Brain microvascular endothelial cell (primary cell): ENCODE measurements around the gene RELL2.

Source experiments
- DNase-seq: peaks from one replicate; pipeline ENCODE4 v3.0.0-alpha.2; 2020
- H3K27ac ChIP-seq: fragments of 250-450 bp; sonication (Bioruptor Pico); 2 replicates; pipeline ENCODE4 v1.5.1; 2020; ENCODE audit warnings: mild to moderate bottlenecking, moderate library complexity
- H3K27me3 ChIP-seq: fragments of 250-450 bp; sonication (Bioruptor Pico); replicated peaks from 2 replicates; pipeline ENCODE4 v1.5.1; 2020; ENCODE audit warnings: mild to moderate bottlenecking
- H3K36me3 ChIP-seq: fragments of 250-450 bp; sonication (Bioruptor Pico); replicated peaks from 2 replicates; pipeline ENCODE4 v1.5.1; 2020; ENCODE audit warnings: mild to moderate bottlenecking
- H3K4me3 ChIP-seq: 2 replicates; pipeline ENCODE4 v1.5.1; 2011; ENCODE audit warnings: low read depth, mild to moderate bottlenecking, control low read depth, low read length, moderate library complexity
- CTCF ChIP-seq: IDR thresholded peaks from 2 replicates; pipeline ENCODE4 v1.5.1; 2011; ENCODE audit warnings: low read depth, mild to moderate bottlenecking, moderate library complexity, low read length, control low read depth, inconsistent platforms; ENCODE audit errors: missing control alignments
- in situ Hi-C: cut with HindIII; loops from 2 replicates; pipeline ENCODE4 v1.10.0; 2017; ENCODE audit warnings: low sequenced_read_pairs, low pct_ligation_motif_present

The RELL2 gene

GRCh38 chr5:141639357-141640050 is 2.7 kb downstream of the RELL2 start:
- Histone ChIP-seq H3K4me3 (no peak overlapping the region), H3K36me3 (peaks cover 13% of the 10 kb centered on the region), H3K27ac (no peak overlapping the region), H3K27me3 (no peaks in the 10 kb centered on the region)
- DNase-seq = no peak
- no peak for TF ChIP-seq CTCF
- in situ Hi-C loops = no loop called here

GRCh38 chr5:141640051-141640415 is 3.2 kb downstream of the RELL2 start:
- TF ChIP-seq CTCF = no peak
- Histone ChIP-seq H3K27me3 (no peaks in the 10 kb centered on the region), H3K27ac (no peak overlapping the region), H3K36me3 (peaks cover 17% of the 10 kb centered on the region), H3K4me3 (no peak overlapping the region)
- no peak for DNase-seq
- in situ Hi-C loops = no loop called here

- Histone ChIP-seq H3K4me3 (no peak overlapping the region), H3K36me3 (peaks cover 22% of the 10 kb centered on the region), H3K27me3 (no peaks in the 10 kb centered on the region), H3K27ac (no peak overlapping the region)
- in situ Hi-C loops = no loop called here
- no peak for DNase-seq
- TF ChIP-seq CTCF = no peak
These were observed 3.9 kb downstream of the RELL2 start for GRCh38 chr5:141640698-141641097.

GRCh38 chr5:141641634-141642267 is 5.0 kb downstream of the RELL2 start:
- peak; percentile 65 for TF ChIP-seq CTCF
- H3K27me3 ChIP-seq = no peaks in the 10 kb centered on the region
- no peak overlapping the region for H3K4me3 ChIP-seq
- peaks cover 31% of the 10 kb centered on the region for H3K36me3 ChIP-seq
- in situ Hi-C loops = no loop called here
- DNase-seq = peak; percentile 68
- no peak overlapping the region for H3K27ac ChIP-seq

GRCh38 chr5:141646026-141646425 is 9.2 kb downstream of the RELL2 start:
- H3K36me3 ChIP-seq = peaks cover 56% of the 10 kb centered on the region
- no peak overlapping the region for H3K27ac ChIP-seq
- no peak for DNase-seq
- no peak overlapping the region for H3K4me3 ChIP-seq
- TF ChIP-seq CTCF = no peak
- no peaks in the 10 kb centered on the region for H3K27me3 ChIP-seq
- in situ Hi-C loops = no loop called here
